Peyer's patch (tissue), 4 donors: ENCODE data around the gene COBL.

Source experiments
- CTCF ChIP-seq, 6 experiments: fragments of 450-650 bp in 4 of 6; fragments of 200-600 bp in 2 of 6; sonication (generic) in 1 of 6; IDR thresholded peaks; one replicate each; pipeline ENCODE4 v1.5.1; 2017 to 2019; ENCODE audit warnings: antibody characterized with exemption in 6 of 6, mild to moderate bottlenecking in 3 of 6, moderate library complexity in 1 of 6
- POLR2A ChIP-seq, 2 donors: fragments of 450-650 bp; IDR thresholded peaks; one replicate each; pipeline ENCODE4 v1.5.1; 2017; ENCODE audit warnings: antibody characterized with exemption in 2 of 2, mild to moderate bottlenecking in 2 of 2, moderate library complexity in 2 of 2

- TF ChIP-seq CTCF (IDR thresholded peaks at IDR 0.05) (no peak), POLR2A (IDR thresholded peaks at IDR 0.05) (no peak)
Measured at GRCh38 chr7:51054231-51054630, 262.4 kb downstream of the COBL start.
